DLD1 (cell line): ENCODE data around the gene RNF152.

Source experiments
- in situ Hi-C: cut with HindIII; loops from 2 replicates; pipeline ENCODE4 v1.10.0; 2017; ENCODE audit warnings: low sequenced_read_pairs

RNF152 gene

DNA sequence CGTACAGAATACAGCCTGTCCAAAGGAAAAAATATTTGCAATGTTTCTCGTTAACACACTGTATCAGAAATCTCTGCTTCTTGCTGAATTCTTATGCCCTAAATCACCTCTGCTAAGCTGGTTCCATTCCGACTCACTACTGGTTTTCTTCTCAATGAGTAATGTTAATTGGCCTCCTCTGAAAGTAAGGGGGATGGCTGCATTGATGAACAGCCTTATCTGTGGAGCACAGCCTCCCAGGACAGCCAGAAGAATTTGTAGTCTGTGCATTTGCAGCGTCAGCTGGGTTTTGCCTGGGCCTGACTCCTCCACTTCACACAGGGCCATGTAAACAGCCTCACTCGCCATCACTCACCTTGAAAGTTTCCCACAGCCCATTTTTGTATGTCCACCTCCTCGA is 127.7 kb downstream of the RNF152 start:
- in situ Hi-C loops = no loop called here

DNA sequence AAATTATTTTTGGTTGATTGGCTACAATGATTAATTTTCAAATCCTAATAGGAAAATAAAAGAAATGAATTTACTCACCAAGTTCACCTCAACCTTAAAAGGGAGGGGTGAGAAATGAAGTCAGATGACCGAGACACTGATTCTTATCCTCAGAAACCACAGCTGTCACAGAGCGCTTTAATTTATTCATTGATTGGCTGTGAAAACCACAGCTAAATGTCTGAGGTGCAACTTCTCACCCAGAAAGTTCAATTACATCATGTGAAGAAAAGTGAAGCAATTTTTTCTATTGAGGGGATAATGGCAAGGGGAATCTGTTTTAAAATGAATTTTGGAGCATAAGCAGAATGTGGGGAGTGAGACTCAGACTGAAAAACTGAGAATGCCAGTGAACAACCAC is 128.4 kb downstream of the RNF152 start:
- in situ Hi-C loops = no loop called here

DNA sequence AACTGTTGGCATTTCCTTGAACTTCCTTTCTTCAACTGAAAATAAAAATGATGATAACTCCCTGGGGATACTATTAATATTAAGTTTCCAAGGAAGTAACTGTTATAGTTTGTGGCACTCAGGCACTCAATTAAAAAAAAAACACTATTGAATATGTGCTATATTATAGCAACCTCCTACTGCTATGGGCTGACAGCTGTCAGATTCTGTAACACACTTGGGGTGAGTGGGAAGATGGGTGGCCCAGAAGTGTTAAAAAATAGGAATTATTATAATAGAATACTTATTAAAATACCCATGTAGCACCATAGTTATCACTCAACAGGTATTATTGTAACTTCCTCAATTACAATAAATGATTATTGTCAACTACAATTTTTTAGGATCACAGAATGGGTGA is 130.9 kb downstream of the RNF152 start:
- in situ Hi-C loops = no loop called here
